Sigmoid colon (tissue), 7 donors: Measurements from ENCODE around the gene NAA25. TPM values are rescaled to one million over a fixed set of nuclear protein-coding genes. Genes with fewer than 3 reads are reported as not detected.
"Not testable (repeated sequence)": the region's sequence is repeated elsewhere in the genome, so short reads cannot be mapped to it uniquely, and the experiment has no call there.

ENCODE experiments used
- DNase-seq: peaks from one replicate; pipeline ENCODE4 v3.0.0-alpha.2; 2019
- H3K27ac ChIP-seq, 4 donors: fragments of 200-600 bp; sonication (generic); one replicate each; pipeline ENCODE4 v1.5.1; 2016 to 2019; ENCODE audit warnings: mild to moderate bottlenecking in 1 of 4
- H3K27me3 ChIP-seq, 3 donors: fragments of 200-600 bp; sonication (generic); one replicate each; pipeline ENCODE4 v1.5.1; 2019; ENCODE audit warnings: mild to moderate bottlenecking in 1 of 3
- H3K36me3 ChIP-seq, 4 donors: fragments of 200-600 bp; sonication (generic); one replicate each; pipeline ENCODE4 v1.5.1; 2016 to 2019
- H3K4me1 ChIP-seq, 4 donors: fragments of 200-600 bp; sonication (generic); one replicate each; pipeline ENCODE4 v1.5.1; 2017 to 2019
- H3K4me3 ChIP-seq, 4 donors: fragments of 200-600 bp; sonication (generic); one replicate each; pipeline ENCODE4 v1.5.1; 2017 to 2019; ENCODE audit warnings: mild to moderate bottlenecking in 2 of 4, moderate library complexity in 1 of 4
- H3K9me3 ChIP-seq, 4 donors: fragments of 200-600 bp in 3 of 4; sonication (generic) in 3 of 4; one replicate each; pipeline versions ENCODE4 v1.5.1 to v1.6.1; 2013 to 2019
- CTCF ChIP-seq, 4 experiments: fragments of 450-650 bp in 3 of 4; fragments of 200-600 bp in 1 of 4; IDR thresholded peaks; one replicate each; pipeline ENCODE4 v1.5.1; 2016 to 2019; ENCODE audit warnings: antibody characterized with exemption in 4 of 4, mild to moderate bottlenecking in 3 of 4, moderate library complexity in 2 of 4
- EP300 ChIP-seq, 4 donors: sonication (generic); formaldehyde crosslinking; IDR thresholded peaks; one replicate each; pipeline ENCODE4 v1.6.1; 2017; ENCODE audit warnings: antibody characterized with exemption in 4 of 4
- POLR2A ChIP-seq, 2 donors: fragments of 450-650 bp; IDR thresholded peaks; one replicate each; pipeline ENCODE4 v1.6.1; 2016; ENCODE audit warnings: antibody characterized with exemption in 2 of 2, mild to moderate bottlenecking in 2 of 2, moderate library complexity in 2 of 2
- POLR2AphosphoS5 ChIP-seq, 4 donors: sonication (generic); formaldehyde crosslinking; IDR thresholded peaks; one replicate each; pipeline ENCODE4 v1.6.1; 2017; ENCODE audit warnings: antibody characterized with exemption in 4 of 4
- WGBS, 2 donors: extraction: QIAGEN DNeasy Blood & Tissue Kit; methylation state at CpG; one replicate each; pipeline ENCODE4 v1.1.7; 2013; 5-methylcytosine and 5-hydroxymethylcytosine counted together
- intact Hi-C: fragments of 100-400 bp; cut with DNase I; formaldehyde crosslinking; loops from one replicate; pipeline ENCODE4 v1.15.1; 2023
- polyA plus RNA-seq, 3 donors: library from polyadenylated mRNA; stranded (reverse); fragments of 200-250 nt; gene quantifications; one replicate each; pipeline ENCODE4 v1.2.3, GENCODE V29; 2013
- total RNA-seq, 4 donors: library from RNA; depleted of rRNA; stranded (reverse); fragments of >200 nt; gene quantifications; one replicate each; pipeline ENCODE4 v1.1.0, GENCODE V29; 2016
- donor health status: healthy with polysubstance abuse.
- donor health status: Bipolar disorder and iron deficiency.
- donor health status: healthy.

NAA25 gene
- total and polyA plus RNA-seq, 7 donors, result 0.60 to 26.6 (median 21.6) TPM

GRCh38 chr12:112102127-112102526 is 6.5 kb downstream of the NAA25 start:
- H3K4me3 ChIP-seq, result no peak overlapping the region
- H3K9me3 ChIP-seq, result no peaks in the 10 kb centered on the region
- TF ChIP-seq POLR2A (IDR thresholded peaks at IDR 0.05) (no peak), CTCF (IDR thresholded peaks at IDR 0.05) (no peak), EP300 (IDR thresholded peaks at IDR 0.05) (no peak), POLR2AphosphoS5 (IDR thresholded peaks at IDR 0.05) (no peak)
- H3K27me3 ChIP-seq, result no peaks in the 10 kb centered on the region
- no peak overlapping the region for H3K27ac ChIP-seq
- H3K4me1 ChIP-seq, result peaks cover 0 to 37% (median 21%) of the 10 kb centered on the region in 4 donors
- no peak for DNase-seq
- intact Hi-C loops, result no loop called here
- H3K36me3 ChIP-seq, result peaks cover 0 to 36% (median 4%) of the 10 kb centered on the region in 4 donors
- 96 to 98% methylated on average over 4 of the region's 4 CpGs for WGBS, 2 donors

- intact Hi-C loops, H3K4me3 ChIP-seq, DNase-seq, H3K27ac ChIP-seq, H3K27me3 ChIP-seq, H3K9me3 ChIP-seq: not testable (repeated sequence)
- H3K36me3 ChIP-seq, result peaks cover 0 to 39% (median 4%) of the 10 kb centered on the region in 4 donors
- 97 to 98% methylated on average over 15 of the region's 15 CpGs for WGBS, 2 donors
- H3K4me1 ChIP-seq, result peaks cover 0 to 38% (median 17%) of the 10 kb centered on the region in 4 donors
Observed at GRCh38 chr12:112100500-112100899, 8.1 kb downstream of the NAA25 start.

DNA sequence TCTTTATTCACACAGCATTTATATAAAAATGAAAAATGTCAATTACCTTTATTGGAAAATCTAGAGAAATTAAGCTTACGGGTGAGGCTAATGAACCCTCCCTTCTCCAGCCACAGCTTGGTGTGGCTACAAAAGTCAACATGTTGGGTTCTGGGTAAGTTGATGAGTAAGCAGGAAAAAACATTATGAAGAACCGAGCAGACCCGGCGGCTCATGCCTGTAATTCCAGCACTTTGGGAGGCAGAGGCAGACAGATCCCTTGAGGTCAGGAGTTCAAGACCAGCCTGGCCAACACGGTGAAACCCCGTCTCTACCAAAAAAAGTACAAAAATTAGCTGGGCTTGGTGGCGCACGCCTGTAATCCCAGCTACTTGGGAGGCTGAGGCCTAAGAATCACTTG is 10.9 kb downstream of the NAA25 start:
- no peaks in the 10 kb centered on the region for H3K9me3 ChIP-seq
- 93 to 97% methylated on average over 8 of the region's 8 CpGs for WGBS, 2 donors
- H3K27ac ChIP-seq, result no peak overlapping the region
- H3K27me3 ChIP-seq, result no peaks in the 10 kb centered on the region
- H3K36me3 ChIP-seq, result peaks cover 0 to 45% (median 6%) of the 10 kb centered on the region in 4 donors
- no peak for DNase-seq
- no peak overlapping the region for H3K4me3 ChIP-seq
- peaks cover 0 to 17% (median 9%) of the 10 kb centered on the region in 4 donors for H3K4me1 ChIP-seq
- intact Hi-C loops, result no loop called here
- TF ChIP-seq POLR2AphosphoS5 (IDR thresholded peaks at IDR 0.05), result no peak
- TF ChIP-seq CTCF (IDR thresholded peaks at IDR 0.05), result no peak
- TF ChIP-seq POLR2A (IDR thresholded peaks at IDR 0.05), result no peak
- TF ChIP-seq EP300 (IDR thresholded peaks at IDR 0.05), result no peak

GRCh38 chr12:112096667-112097066 is 11.9 kb downstream of the NAA25 start:
- peak overlapping the region in 1 of 4 donors; percentile 23 for H3K27ac ChIP-seq
- WGBS, 2 donors, result 45 to 60% methylated on average over 2 of the region's 2 CpGs
- TF ChIP-seq POLR2AphosphoS5 (IDR thresholded peaks at IDR 0.05), result no peak
- TF ChIP-seq EP300 (IDR thresholded peaks at IDR 0.05), result no peak
- TF ChIP-seq POLR2A (IDR thresholded peaks at IDR 0.05), result no peak
- no peak for TF ChIP-seq CTCF (IDR thresholded peaks at IDR 0.05)
- no peaks in the 10 kb centered on the region for H3K27me3 ChIP-seq
- H3K9me3 ChIP-seq, result no peaks in the 10 kb centered on the region
- H3K4me3 ChIP-seq, result no peak overlapping the region
- H3K36me3 ChIP-seq, result peaks cover 0 to 55% (median 14%) of the 10 kb centered on the region in 4 donors
- intact Hi-C loops, result no loop called here
- H3K4me1 ChIP-seq, result peaks cover 0 to 17% (median 9%) of the 10 kb centered on the region in 4 donors
- DNase-seq, result no peak

DNA sequence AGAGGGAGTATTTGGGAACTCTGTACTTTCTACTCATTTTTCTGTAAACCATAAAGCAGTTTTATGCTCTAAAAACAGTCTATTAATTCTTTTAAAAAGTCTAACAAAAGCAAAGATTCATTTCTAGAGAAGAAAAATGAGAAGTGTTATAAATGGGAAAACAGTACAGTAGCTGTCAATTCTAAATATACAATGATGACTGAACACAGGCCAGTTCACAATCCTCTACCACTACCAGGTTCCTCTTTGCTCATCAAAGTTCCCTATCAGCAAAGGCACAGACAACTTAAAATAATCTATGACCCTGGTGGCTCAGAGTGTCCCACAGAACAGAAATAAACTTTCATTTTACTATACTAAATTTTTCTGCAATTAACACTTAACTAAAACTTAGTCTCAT is 12.5 kb downstream of the NAA25 start:
- DNase-seq, result no peak
- no peaks in the 10 kb centered on the region for H3K9me3 ChIP-seq
- H3K4me3 ChIP-seq, result no peak overlapping the region
- intact Hi-C loops, result no loop called here
- no peaks in the 10 kb centered on the region for H3K27me3 ChIP-seq
- H3K4me1 ChIP-seq, result peaks cover 0 to 17% (median 9%) of the 10 kb centered on the region in 4 donors
- H3K27ac ChIP-seq, result peak overlapping the region in 2 of 4 donors; percentile 20 to 23
- no peak for TF ChIP-seq CTCF (IDR thresholded peaks at IDR 0.05)
- no peak for TF ChIP-seq POLR2A (IDR thresholded peaks at IDR 0.05)
- TF ChIP-seq POLR2AphosphoS5 (IDR thresholded peaks at IDR 0.05), result no peak
- TF ChIP-seq EP300 (IDR thresholded peaks at IDR 0.05), result no peak
- peaks cover 2 to 55% (median 14%) of the 10 kb centered on the region in 4 donors for H3K36me3 ChIP-seq
